HEK293T (cell line): ENCODE results near the gene SP2.

Experiments used
- BHLHE40 ChIP-seq: fragments of 450-650 bp; IDR thresholded peaks from 2 replicates; pipeline ENCODE4 v1.6.1; 2016; ENCODE audit warnings: mild to moderate bottlenecking, moderate library complexity, borderline replicate concordance
- ELF4 ChIP-seq: fragments of 450-650 bp; IDR thresholded peaks from 2 replicates; pipeline ENCODE4 v1.6.1; 2017; ENCODE audit warnings: antibody characterized with exemption
- FOXA1 ChIP-seq: fragments of 450-650 bp; IDR thresholded peaks from 2 replicates; pipeline ENCODE4 v1.6.1; 2016; ENCODE audit warnings: mild to moderate bottlenecking
- FOXM1 ChIP-seq: fragments of 450-650 bp; IDR thresholded peaks from 2 replicates; pipeline ENCODE4 v1.6.1; 2017; ENCODE audit warnings: mild to moderate bottlenecking, borderline replicate concordance
- HDGF ChIP-seq: fragments of 450-650 bp; IDR thresholded peaks from 2 replicates; pipeline ENCODE4 v1.6.1; 2017; ENCODE audit warnings: antibody characterized with exemption, borderline replicate concordance
- NFRKB ChIP-seq: fragments of 450-650 bp; IDR thresholded peaks from 2 replicates; pipeline ENCODE4 v1.6.1; 2016; ENCODE audit warnings: mild to moderate bottlenecking, moderate library complexity
- PKNOX1 ChIP-seq: fragments of 450-650 bp; IDR thresholded peaks from 2 replicates; pipeline ENCODE4 v1.6.1; 2016
- SP1 ChIP-seq: fragments of 450-650 bp; IDR thresholded peaks from 2 replicates; pipeline ENCODE4 v1.6.1; 2017
- SUZ12 ChIP-seq: fragments of 450-650 bp; IDR thresholded peaks from 2 replicates; pipeline ENCODE4 v1.6.1; 2016; ENCODE audit warnings: mild to moderate bottlenecking
- TARDBP ChIP-seq: fragments of 450-650 bp; IDR thresholded peaks from 2 replicates; pipeline ENCODE4 v1.6.1; 2016
- ZNF384 ChIP-seq: fragments of 450-650 bp; IDR thresholded peaks from 2 replicates; pipeline ENCODE4 v1.6.1; 2016

- TF ChIP-seq TARDBP (no peak), ELF4 (no peak), FOXM1 (no peak), SP1 (no peak), ZNF384 (no peak), NFRKB (no peak), SUZ12 (no peak), FOXA1 (no peak), BHLHE40 (no peak), HDGF (no peak), PKNOX1 (no peak)
Measured at GRCh38 chr17:47969930-47970724, 74.1 kb downstream of the SP2 start.
